GM18502 (cell line): ENCODE data around the gene NOM1.
"Not testable (repeated sequence)": the region's sequence is repeated elsewhere in the genome, so short reads cannot be mapped to it uniquely, and the experiment has no call there.

Experiments
- ATAC-seq: cut with Tn5 transposase; IDR thresholded peaks from one replicate; pipeline ENCODE4 v1.9.1; 2021; ENCODE audit warnings: mild to moderate bottlenecking; ENCODE audit not compliant: unreplicated experiment, poor library complexity

NOM1 gene

GRCh38 chr7:156949541-156950380 is at the start of gene NOM1:
TSS of gene NOM1 (plus strand) at chr7:156949712. CDS start at chr7:156949738, 26 bp downstream.
- peak; percentile 92 for ATAC-seq

- ATAC-seq = not testable (repeated sequence)
These were observed 49.4 kb upstream of the NOM1 start for GRCh38 chr7:156900093-156900492.

- ATAC-seq = no peak
These were observed 46.1 kb upstream of the NOM1 start for GRCh38 chr7:156903232-156903909.

- no peak for ATAC-seq
These were observed 43.3 kb upstream of the NOM1 start for GRCh38 chr7:156906200-156906649.

- no peak for ATAC-seq
These were observed 41.9 kb upstream of the NOM1 start for GRCh38 chr7:156907656-156908055.

- not testable (repeated sequence) for ATAC-seq
These were observed 39.8 kb upstream of the NOM1 start for GRCh38 chr7:156909574-156910252.

- peak; percentile 52 for ATAC-seq
These were observed 30.9 kb upstream of the NOM1 start for GRCh38 chr7:156918635-156919034.

GRCh38 chr7:156919132-156919713 is 30.3 kb upstream of the NOM1 start:
- no peak for ATAC-seq

GRCh38 chr7:156920076-156920475 is 29.4 kb upstream of the NOM1 start:
- no peak for ATAC-seq

GRCh38 chr7:156920487-156921373 is 28.8 kb upstream of the NOM1 start:
- ATAC-seq = not testable (repeated sequence)

- not testable (repeated sequence) for ATAC-seq
These were observed 27.2 kb upstream of the NOM1 start for GRCh38 chr7:156922304-156922703.

GRCh38 chr7:156925821-156926220 is 23.7 kb upstream of the NOM1 start:
- ATAC-seq = not testable (repeated sequence)

- no peak for ATAC-seq
These were observed 21.7 kb upstream of the NOM1 start for GRCh38 chr7:156927571-156928405.

GRCh38 chr7:156928406-156928747 is 21.1 kb upstream of the NOM1 start:
- ATAC-seq = no peak

- ATAC-seq = no peak
These were observed 19.5 kb upstream of the NOM1 start for GRCh38 chr7:156929789-156930539.

- ATAC-seq = no peak
These were observed 17.5 kb upstream of the NOM1 start for GRCh38 chr7:156932006-156932405.

GRCh38 chr7:156935250-156935649 is 14.3 kb upstream of the NOM1 start:
- ATAC-seq = no peak

- not testable (repeated sequence) for ATAC-seq
These were observed 12.7 kb upstream of the NOM1 start for GRCh38 chr7:156936766-156937165.
